ENCODE data around the gene MGAT5.

The MGAT5 gene

DNA sequence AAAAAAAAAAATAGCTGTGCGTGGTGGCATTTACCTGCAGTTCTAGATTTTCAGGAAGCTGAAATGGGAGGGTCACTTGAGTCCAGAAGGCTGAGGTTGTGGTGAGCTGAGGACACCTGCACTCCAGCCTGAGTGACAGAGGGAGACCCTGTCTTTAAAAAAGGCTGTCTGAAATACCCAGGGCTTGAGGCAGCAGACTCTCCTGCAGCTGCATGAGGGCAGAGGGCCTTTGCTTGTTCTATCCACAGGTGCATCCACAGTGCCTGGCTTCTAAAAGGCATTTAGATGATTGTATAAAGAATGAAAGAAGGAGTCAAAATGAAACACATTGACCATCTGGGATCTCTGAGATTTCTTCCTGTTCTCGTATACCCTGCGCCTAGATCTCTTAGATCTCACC is 152.9 kb downstream of the MGAT5 start:
- Histone ChIP-seq H3K9me3 (ENCODE audit: severe bottlenecking) (no peaks in the 10 kb centered on the region), H3K36me3 (ENCODE audit: low read depth) (no peaks in the 10 kb centered on the region; the same call in 1 of the 2 replicates), H3K4me3 (ENCODE audit: severe bottlenecking) (no peak overlapping the region), H3K27ac (ENCODE audit: poor library complexity, severe bottlenecking) (peak overlapping the region; percentile 95), H3K27me3 (ENCODE audit: insufficient read depth, poor library complexity, severe bottlenecking) (no peaks in the 10 kb centered on the region), H3K4me1 (ENCODE audit: insufficient read depth, poor library complexity, severe bottlenecking) (peaks cover 44% of the 10 kb centered on the region)
- TF ChIP-seq, protein P1, sequence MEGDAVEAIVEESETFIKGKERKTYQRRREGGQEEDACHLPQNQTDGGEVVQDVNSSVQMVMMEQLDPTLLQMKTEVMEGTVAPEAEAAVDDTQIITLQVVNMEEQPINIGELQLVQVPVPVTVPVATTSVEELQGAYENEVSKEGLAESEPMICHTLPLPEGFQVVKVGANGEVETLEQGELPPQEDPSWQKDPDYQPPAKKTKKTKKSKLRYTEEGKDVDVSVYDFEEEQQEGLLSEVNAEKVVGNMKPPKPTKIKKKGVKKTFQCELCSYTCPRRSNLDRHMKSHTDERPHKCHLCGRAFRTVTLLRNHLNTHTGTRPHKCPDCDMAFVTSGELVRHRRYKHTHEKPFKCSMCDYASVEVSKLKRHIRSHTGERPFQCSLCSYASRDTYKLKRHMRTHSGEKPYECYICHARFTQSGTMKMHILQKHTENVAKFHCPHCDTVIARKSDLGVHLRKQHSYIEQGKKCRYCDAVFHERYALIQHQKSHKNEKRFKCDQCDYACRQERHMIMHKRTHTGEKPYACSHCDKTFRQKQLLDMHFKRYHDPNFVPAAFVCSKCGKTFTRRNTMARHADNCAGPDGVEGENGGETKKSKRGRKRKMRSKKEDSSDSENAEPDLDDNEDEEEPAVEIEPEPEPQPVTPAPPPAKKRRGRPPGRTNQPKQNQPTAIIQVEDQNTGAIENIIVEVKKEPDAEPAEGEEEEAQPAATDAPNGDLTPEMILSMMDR (IDR thresholded peaks at IDR 0.05; ENCODE audit: poor library complexity, severe bottlenecking): no peak
- DNase-seq (ENCODE audit: low spot score) (no peak), ATAC-seq (ENCODE audit: low read depth) (no peak)

DNA sequence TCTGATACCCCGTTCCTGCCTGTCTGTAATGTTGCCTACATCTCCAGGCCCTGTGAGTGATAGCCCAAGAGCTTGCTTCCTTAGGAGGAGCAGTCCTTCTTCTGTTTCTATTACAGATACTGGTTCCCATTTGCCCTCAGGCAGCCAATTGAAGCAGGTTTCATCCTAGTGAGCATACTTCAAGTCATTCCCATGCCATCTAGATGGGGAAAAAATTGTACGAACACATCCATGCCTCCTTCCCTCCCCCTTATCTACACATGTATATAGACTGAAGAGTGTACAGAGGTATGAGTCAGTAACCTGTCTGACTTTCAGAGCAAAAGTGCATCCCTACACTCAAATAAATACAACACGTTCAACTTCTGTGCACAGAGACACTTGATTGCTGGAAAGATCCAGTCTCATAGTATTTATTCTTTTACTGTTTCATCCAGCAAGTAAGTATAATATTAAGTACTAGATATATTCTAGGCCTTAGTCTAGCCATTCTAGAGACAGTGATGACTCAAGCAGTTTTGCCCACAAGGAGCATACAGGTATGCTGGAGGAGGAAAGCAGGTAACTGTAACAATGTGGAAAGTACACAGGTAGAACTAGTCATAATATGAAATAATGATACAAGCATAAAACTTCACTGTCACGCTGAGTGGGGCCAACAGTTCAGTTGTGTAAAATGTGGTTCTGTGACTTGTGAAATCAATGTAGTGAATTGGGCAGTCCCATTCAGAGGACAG is 153.4 kb downstream of the MGAT5 start:
- DNase-seq (ENCODE audit: low spot score) (no peak), ATAC-seq (ENCODE audit: low read depth) (peak; percentile 24; the same call in 1 of the 3 replicates)
- Histone ChIP-seq H3K4me1 (ENCODE audit: insufficient read depth, poor library complexity, severe bottlenecking) (peaks cover 38% of the 10 kb centered on the region), H3K27ac (ENCODE audit: poor library complexity, severe bottlenecking) (peak overlapping the region; percentile 95), H3K4me3 (ENCODE audit: severe bottlenecking) (no peak overlapping the region), H3K36me3 (ENCODE audit: low read depth) (no peaks in the 10 kb centered on the region; the same call in 1 of the 2 replicates), H3K27me3 (ENCODE audit: insufficient read depth, poor library complexity, severe bottlenecking) (no peaks in the 10 kb centered on the region), H3K9me3 (ENCODE audit: severe bottlenecking) (no peaks in the 10 kb centered on the region)
- TF ChIP-seq, protein P1 (IDR thresholded peaks at IDR 0.05; ENCODE audit: poor library complexity, severe bottlenecking): no peak

DNA sequence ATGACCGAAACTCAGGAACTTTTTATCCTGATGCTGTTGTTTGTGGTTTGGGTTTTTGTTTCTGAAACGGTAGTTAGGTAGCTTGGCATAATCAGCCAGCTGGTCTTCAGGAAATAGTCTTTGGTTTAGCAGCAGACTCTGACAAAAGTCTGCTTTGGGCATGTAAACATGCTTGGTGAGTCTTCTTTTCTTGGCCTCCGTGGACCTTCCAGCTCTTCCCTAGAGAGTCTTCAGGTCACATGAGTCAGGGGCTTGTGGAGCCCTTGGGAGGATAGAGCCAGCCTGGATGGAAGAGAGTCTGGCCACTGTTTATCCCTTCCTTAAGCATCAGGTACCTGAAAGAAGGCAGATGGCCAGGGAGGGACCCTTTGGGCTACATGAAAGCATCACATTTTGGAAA is 154.5 kb downstream of the MGAT5 start:
- no peaks in the 10 kb centered on the region; the same call in 1 of the 2 replicates for H3K36me3 ChIP-seq (ENCODE audit: low read depth)
- H3K27ac ChIP-seq (ENCODE audit: poor library complexity, severe bottlenecking): peak overlapping the region; percentile 95
- DNase-seq (ENCODE audit: low spot score): no peak
- H3K4me3 ChIP-seq (ENCODE audit: severe bottlenecking): no peak overlapping the region
- no peak for ATAC-seq (ENCODE audit: low read depth)
- peaks cover 37% of the 10 kb centered on the region for H3K4me1 ChIP-seq (ENCODE audit: insufficient read depth, poor library complexity, severe bottlenecking)
- H3K27me3 ChIP-seq (ENCODE audit: insufficient read depth, poor library complexity, severe bottlenecking): no peaks in the 10 kb centered on the region
- TF ChIP-seq, protein P1 (IDR thresholded peaks at IDR 0.05; ENCODE audit: poor library complexity, severe bottlenecking): no peak
- no peaks in the 10 kb centered on the region for H3K9me3 ChIP-seq (ENCODE audit: severe bottlenecking)

DNA sequence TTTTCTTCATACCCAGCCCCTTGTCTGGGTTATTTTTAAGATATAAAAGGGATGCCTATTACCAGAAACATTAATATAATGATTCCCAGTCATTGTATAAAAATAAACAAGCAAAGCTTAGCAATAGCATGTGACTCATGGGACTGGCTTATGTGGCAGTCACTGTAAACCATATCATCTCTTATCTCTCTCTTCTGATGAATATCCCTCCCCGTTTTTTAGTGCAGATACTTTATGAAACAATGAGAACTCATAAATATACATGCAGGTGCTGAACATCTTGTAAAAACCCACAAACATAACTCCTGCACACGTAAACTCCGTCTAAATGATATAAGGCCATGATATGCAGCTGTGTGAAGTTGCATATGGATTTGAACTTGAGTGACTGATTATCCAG is 154.9 kb downstream of the MGAT5 start:
- Histone ChIP-seq H3K27me3 (ENCODE audit: insufficient read depth, poor library complexity, severe bottlenecking) (no peaks in the 10 kb centered on the region), H3K9me3 (ENCODE audit: severe bottlenecking) (no peaks in the 10 kb centered on the region), H3K36me3 (ENCODE audit: low read depth) (no peaks in the 10 kb centered on the region; the same call in 1 of the 2 replicates), H3K4me3 (ENCODE audit: severe bottlenecking) (no peak overlapping the region), H3K27ac (ENCODE audit: poor library complexity, severe bottlenecking) (peak overlapping the region; percentile 95), H3K4me1 (ENCODE audit: insufficient read depth, poor library complexity, severe bottlenecking) (peaks cover 37% of the 10 kb centered on the region)
- DNase-seq (ENCODE audit: low spot score) (no peak), ATAC-seq (ENCODE audit: low read depth) (no peak)
- TF ChIP-seq, protein P1 (IDR thresholded peaks at IDR 0.05; ENCODE audit: poor library complexity, severe bottlenecking): no peak

DNA sequence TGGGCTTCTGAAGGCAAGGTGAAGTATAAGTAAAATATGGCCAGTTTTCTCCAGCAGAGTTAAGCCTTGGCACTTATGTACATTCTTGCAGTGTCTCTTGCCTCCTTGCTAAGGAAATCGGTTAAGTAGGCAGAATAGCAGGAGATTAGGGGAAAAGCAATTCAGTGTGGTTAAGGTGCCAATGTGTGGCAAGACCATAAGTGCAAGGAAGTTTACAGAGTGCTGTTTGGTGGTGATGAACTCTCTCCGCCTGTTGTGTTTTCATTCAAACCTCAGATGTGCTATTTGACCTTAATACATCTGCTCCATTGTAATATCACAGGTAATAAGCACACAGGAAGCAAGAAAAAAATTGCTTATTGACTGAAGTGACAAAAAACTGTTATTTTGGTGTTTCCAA is 156.1 kb downstream of the MGAT5 start:
- Histone ChIP-seq H3K27ac (ENCODE audit: poor library complexity, severe bottlenecking) (no peak overlapping the region), H3K36me3 (ENCODE audit: low read depth) (no peaks in the 10 kb centered on the region; the same call in 1 of the 2 replicates), H3K27me3 (ENCODE audit: insufficient read depth, poor library complexity, severe bottlenecking) (no peaks in the 10 kb centered on the region), H3K9me3 (ENCODE audit: severe bottlenecking) (no peaks in the 10 kb centered on the region), H3K4me1 (ENCODE audit: insufficient read depth, poor library complexity, severe bottlenecking) (peaks cover 36% of the 10 kb centered on the region), H3K4me3 (ENCODE audit: severe bottlenecking) (no peak overlapping the region)
- DNase-seq (ENCODE audit: low spot score) (no peak), ATAC-seq (ENCODE audit: low read depth) (no peak)
- TF ChIP-seq, protein P1 (IDR thresholded peaks at IDR 0.05; ENCODE audit: poor library complexity, severe bottlenecking): no peak
